CD4-positive, alpha-beta memory T cell (primary cell): ENCODE data around the gene LSM7. TPM values are rescaled to one million over a fixed set of nuclear protein-coding genes. Genes with fewer than 3 reads are reported as not detected.

Experiments
- CTCF ChIA-PET: fragments of 350-600 bp; sonication (Branson Sonifier 250); formaldehyde crosslinking; loops from one replicate; lab custom pipeline; 2021; ENCODE audit warnings: inconsistent platforms; ENCODE audit not compliant: partially characterized antibody; lab: Charles Lee
- POLR2A ChIA-PET: fragments of 350-600 bp; sonication (Branson Sonifier 250); formaldehyde crosslinking; loops from one replicate; lab custom pipeline; 2021; ENCODE audit not compliant: partially characterized antibody; lab: Charles Lee
- DNase-seq, 5 donors: peaks; one replicate each; pipeline versions ENCODE4 v3.0.0 to v3.0.0-alpha.2; 2020 to 2022; ENCODE audit warnings: mixed read lengths in 1 of 5
- H3K27ac ChIP-seq: one replicate; pipeline ENCODE4 v1.7.0; 2013; ENCODE audit warnings: low read depth, low read length
- H3K27me3 ChIP-seq: 2 replicates; pipeline ENCODE4 v1.7.0; 2013; ENCODE audit warnings: mild to moderate bottlenecking, low read length, moderate library complexity; ENCODE audit not compliant: insufficient read depth
- H3K36me3 ChIP-seq: 2 replicates; pipeline ENCODE4 v1.7.0; 2013; ENCODE audit warnings: mild to moderate bottlenecking, low read length, moderate library complexity; ENCODE audit not compliant: insufficient read depth
- H3K4me1 ChIP-seq: 2 replicates; pipeline ENCODE4 v1.7.0; 2013; ENCODE audit warnings: mild to moderate bottlenecking, low read length, moderate library complexity; ENCODE audit not compliant: insufficient read depth
- H3K4me3 ChIP-seq, 2 donors: one replicate each; pipeline ENCODE4 v1.7.0; 2013; ENCODE audit warnings: low read length in 2 of 2, mild to moderate bottlenecking in 1 of 2
- H3K9me3 ChIP-seq, 2 donors: one replicate each; pipeline ENCODE4 v1.7.0; 2013; ENCODE audit warnings: low read length in 2 of 2, control low read depth in 1 of 2; ENCODE audit not compliant: control insufficient read depth in 1 of 2
- H3K27ac Mint-ChIP-seq, 7 donors: one replicate each; pipeline ENCODE4 v1.8.0; 2020 to 2021; ENCODE audit warnings: mixed read lengths in 7 of 7, mild to moderate bottlenecking in 6 of 7, inconsistent platforms in 3 of 7, moderate library complexity in 3 of 7
- H3K27me3 Mint-ChIP-seq, 2 donors: one replicate each; pipeline ENCODE4 v1.8.0; 2020 to 2021; ENCODE audit warnings: mixed read lengths in 2 of 2
- H3K36me3 Mint-ChIP-seq, 2 donors: one replicate each; pipeline ENCODE4 v1.8.0; 2020 to 2021; ENCODE audit warnings: mixed read lengths in 2 of 2, inconsistent platforms in 1 of 2, mild to moderate bottlenecking in 1 of 2
- H3K4me1 Mint-ChIP-seq, 4 donors: one replicate each; pipeline ENCODE4 v1.8.0; 2020 to 2021; ENCODE audit warnings: mixed read lengths in 4 of 4, mild to moderate bottlenecking in 1 of 4
- H3K4me3 Mint-ChIP-seq, 8 donors: one replicate each; pipeline ENCODE4 v1.8.0; 2020 to 2021; ENCODE audit warnings: mixed read lengths in 8 of 8, mild to moderate bottlenecking in 7 of 8, moderate library complexity in 6 of 8, inconsistent platforms in 3 of 8
- H3K9me3 Mint-ChIP-seq, 8 donors: one replicate each; pipeline ENCODE4 v1.8.0; 2020 to 2021; ENCODE audit warnings: mixed read lengths in 8 of 8, mild to moderate bottlenecking in 5 of 8, inconsistent platforms in 3 of 8, moderate library complexity in 1 of 8
- intact Hi-C: fragments of 100-400 bp; cut with micrococcal nuclease; formaldehyde crosslinking; loops from one replicate; pipeline ENCODE4 v1.15.1; 2023
- polyA plus RNA-seq, 2 donors: library from polyadenylated mRNA; unstranded; fragments of 300-500 nt; fragmentation: Illumina TruSeq; gene quantifications; one replicate each; pipeline ENCODE4 v1.2.3, GENCODE V29; 2021
- total RNA-seq, 2 experiments: library from RNA; stranded (reverse); gene quantifications; one replicate each; pipeline ENCODE4 v1.2.3, GENCODE V29; 2021

Gene LSM7
- total RNA-seq, result 100 to 1,000 TPM; 107 to 108 TPM
- 100 to 1,000 TPM; 165 to 171 TPM for polyA plus RNA-seq

DNA sequence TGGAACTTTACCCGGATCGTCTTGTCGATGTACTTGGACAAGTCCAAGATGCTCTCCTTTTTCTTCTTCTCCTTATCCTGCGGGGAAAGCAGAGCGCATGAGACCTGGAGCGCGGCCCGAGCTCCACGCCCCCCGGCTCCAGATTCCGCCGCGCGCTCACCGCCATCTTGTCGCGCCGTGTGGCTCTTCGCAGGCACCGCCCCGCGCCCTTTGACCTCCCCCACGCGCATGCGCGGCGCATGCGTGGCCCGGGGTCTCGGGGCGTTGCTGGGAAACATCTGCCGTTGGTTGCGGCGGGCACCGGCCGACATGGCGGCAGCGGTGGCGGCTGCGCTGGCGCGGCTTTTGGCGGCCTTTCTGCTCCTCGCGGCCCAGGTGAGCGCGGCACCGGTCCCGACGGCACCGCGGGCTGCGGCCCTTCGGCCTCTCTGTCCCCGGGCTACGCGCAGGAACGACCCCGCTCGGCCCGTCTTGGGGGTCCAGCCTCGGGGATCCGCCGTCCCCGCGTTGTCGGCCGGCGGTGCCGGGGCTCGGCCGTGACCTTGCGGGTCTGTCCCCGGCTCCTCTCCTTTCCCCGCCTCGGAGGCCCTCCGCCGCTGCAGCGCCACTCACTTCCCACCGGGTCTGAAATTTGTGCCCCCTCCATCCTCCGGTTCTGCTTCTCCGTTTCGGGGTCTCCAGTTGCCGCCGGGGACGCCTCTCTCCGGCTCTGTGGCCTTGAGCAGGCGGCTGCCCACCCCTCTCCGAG lies at the start of gene LSM7, which contains the start of gene SPPL2B:
Gene LSM7, minus strand, starts transcription at position 186 of the 748 bp plus-strand sequence. Its CDS starts 20 bp downstream, at position 166.
Gene SPPL2B, plus strand, starts transcription at position 284 of the 748 bp plus-strand sequence. Its CDS starts 26 bp downstream, at position 310.
- no peaks in the 10 kb centered on the region for H3K9me3 ChIP-seq
- POLR2A ChIA-PET, result interaction anchor here (0.7 to 1.9 kb wide), 11 partner anchors 26 to 112 kb away, joined by 3 to 10 read pairs (median 4); partner anchors contain the start of gene TIMM13
- Mint-ChIP-seq H3K27ac (peak within 1 kb of the TSS; percentile 97 to 100 (median 99)), H3K9me3 (peaks cover 0 to 2% (median 0%) of the 10 kb centered on the region in 8 donors), H3K27me3 (no peaks in the 10 kb centered on the region), H3K4me1 (peaks cover 22 to 61% (median 47%) of the 10 kb centered on the region in 4 donors), H3K4me3 (peak within 1 kb of the TSS; percentile 99 to 100 (median 100)), H3K36me3 (peaks cover 10 to 27% of the 10 kb centered on the region in 2 donors)
- H3K4me3 ChIP-seq, result peak within 1 kb of the TSS; percentile 82 to 88
- H3K4me1 ChIP-seq, result peaks cover 49% of the 10 kb centered on the region
- intact Hi-C loops, result loop anchor here (1.0 to 5.0 kb wide), 4 partner anchors 36 to 99 kb away; partner anchors contain the start of genes PLEKHJ1, SF3A2 and TIMM13
- peaks cover 6% of the 10 kb centered on the region for H3K36me3 ChIP-seq
- DNase-seq, result peak; percentile 91 to 92 (median 91)
- no peaks in the 10 kb centered on the region for H3K27me3 ChIP-seq
- CTCF ChIA-PET, result interaction anchor here (1.0 kb wide), 1 partner anchor 12 kb away, joined by 3 read pairs; no protein-coding TSS in a partner anchor
- peak within 1 kb of the TSS; percentile 76 for H3K27ac ChIP-seq

DNA sequence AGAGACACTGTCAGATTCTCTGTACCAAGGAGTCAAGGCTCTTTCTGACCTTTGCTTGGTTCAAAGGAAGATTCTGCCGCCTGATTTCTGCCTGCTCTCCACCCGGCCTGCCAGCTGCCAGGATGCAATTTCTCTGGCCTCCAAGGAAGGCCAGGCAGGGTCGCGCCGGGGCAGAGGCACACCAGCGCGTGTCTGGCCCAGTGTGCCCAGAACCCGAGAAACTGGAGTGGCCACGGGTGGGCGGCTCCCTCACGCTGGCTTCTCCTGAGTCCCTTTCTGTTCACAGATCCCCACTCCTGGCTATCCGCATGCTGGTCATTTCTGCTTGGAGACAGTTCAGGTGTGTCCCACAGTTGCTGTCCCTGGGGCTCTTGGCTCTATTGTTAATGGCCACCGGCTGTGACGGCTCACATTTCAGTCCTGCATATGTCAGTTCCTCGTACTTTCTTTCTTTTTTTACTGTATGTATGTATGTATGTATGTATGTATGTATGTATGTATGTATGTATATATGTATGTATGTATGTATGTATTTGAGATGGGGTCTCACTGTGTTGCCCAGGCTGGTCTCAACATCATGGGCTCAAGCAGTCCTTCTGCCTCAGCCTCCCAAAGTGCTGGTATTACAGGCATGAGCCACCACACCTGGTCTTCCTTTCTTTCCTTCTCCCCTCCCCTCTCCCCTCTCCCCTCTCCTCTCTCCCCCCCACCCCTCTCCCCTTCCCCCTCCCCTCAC lies 48.6 kb upstream of the LSM7 start:
- DNase-seq, result peak in 1 of 5 donors; percentile 11
- POLR2A ChIA-PET, result no interaction called here
- peaks cover 0 to 17% (median 10%) of the 10 kb centered on the region in 8 donors for H3K9me3 Mint-ChIP-seq
- no peak overlapping the region for H3K27ac Mint-ChIP-seq
- Histone ChIP-seq H3K27me3 (no peaks in the 10 kb centered on the region), H3K27ac (no peak overlapping the region), H3K4me1 (no peaks in the 10 kb centered on the region), H3K9me3 (no peaks in the 10 kb centered on the region), H3K4me3 (no peak overlapping the region), H3K36me3 (no peaks in the 10 kb centered on the region)
- intact Hi-C loops, result no loop called here
- H3K27me3 Mint-ChIP-seq, result peaks cover 4 to 6% of the 10 kb centered on the region in 2 donors
- CTCF ChIA-PET, result no interaction called here
- H3K4me1 Mint-ChIP-seq, result no peaks in the 10 kb centered on the region
- H3K36me3 Mint-ChIP-seq, result peaks cover 0 to 9% of the 10 kb centered on the region in 2 donors
- H3K4me3 Mint-ChIP-seq, result no peak overlapping the region

DNA sequence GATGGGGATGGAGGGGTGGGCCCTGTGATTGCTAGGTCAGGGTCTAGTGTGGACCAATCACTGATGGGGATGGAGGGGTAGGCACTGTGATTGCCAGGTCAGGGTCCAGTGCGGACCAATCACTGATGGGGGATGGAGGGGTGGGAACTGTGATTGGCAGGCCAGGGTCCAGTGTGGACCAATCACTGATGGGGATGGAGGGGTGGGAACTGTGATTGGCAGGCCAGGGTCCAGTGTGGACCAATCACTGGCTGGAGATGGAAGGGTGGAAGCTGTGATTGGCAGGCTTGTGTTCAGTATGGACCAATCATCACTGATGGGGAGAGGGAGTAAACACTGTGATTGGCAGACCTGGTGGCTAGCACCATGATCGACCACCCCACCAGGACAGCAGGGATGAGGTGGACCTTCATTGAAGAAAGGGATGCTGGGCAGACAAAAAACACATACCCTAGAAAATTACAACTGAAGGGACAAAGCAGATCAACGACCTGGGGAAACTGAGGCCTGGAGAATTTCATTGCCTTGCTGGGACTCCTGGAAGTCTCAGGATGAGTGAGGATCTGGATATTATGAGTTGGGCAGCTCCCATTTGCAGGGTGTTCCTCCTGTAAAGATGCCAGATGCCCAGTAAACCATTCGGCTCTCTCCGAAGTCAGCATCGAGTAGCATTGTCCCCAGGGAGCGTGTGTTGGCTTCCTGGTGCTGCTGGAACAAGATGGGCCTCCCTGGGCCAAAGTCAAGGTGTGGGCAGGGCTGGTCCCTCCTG lies 47.2 kb upstream of the LSM7 start:
- Histone ChIP-seq H3K27ac (no peak overlapping the region), H3K4me1 (no peaks in the 10 kb centered on the region), H3K27me3 (no peaks in the 10 kb centered on the region), H3K4me3 (no peak overlapping the region), H3K9me3 (no peaks in the 10 kb centered on the region), H3K36me3 (no peaks in the 10 kb centered on the region)
- ChIA-PET CTCF (no interaction called here), POLR2A (no interaction called here)
- Mint-ChIP-seq H3K36me3 (peaks cover 0 to 3% of the 10 kb centered on the region in 2 donors), H3K27ac (no peak overlapping the region), H3K4me3 (no peak overlapping the region), H3K27me3 (peaks cover 4% of the 10 kb centered on the region in 2 donors), H3K9me3 (peaks cover 0 to 17% (median 9%) of the 10 kb centered on the region in 8 donors), H3K4me1 (no peaks in the 10 kb centered on the region)
- intact Hi-C loops, result no loop called here
- DNase-seq, result peak in 1 of 5 donors; percentile 1

DNA sequence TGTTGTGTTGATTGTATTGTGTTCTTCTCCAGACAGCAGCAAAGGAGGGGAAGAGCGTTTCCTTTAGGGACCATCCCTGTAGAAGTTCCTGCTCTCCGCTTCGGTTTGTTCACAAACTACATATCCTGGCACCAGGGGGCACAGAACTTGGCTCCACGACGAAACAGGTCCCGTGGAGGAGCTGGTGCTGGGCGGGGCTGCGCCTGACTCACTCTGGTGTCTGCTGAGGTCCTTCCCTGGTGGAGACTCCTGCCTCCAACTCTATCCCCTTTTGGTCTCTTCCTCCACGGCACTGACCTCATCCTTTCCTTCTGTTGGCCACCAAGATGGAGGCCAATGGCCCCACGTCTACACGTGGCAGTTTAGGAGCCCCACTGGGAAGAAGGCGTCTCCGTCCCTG lies 46.4 kb upstream of the LSM7 start:
- Mint-ChIP-seq H3K27me3 (peaks cover 4% of the 10 kb centered on the region in 2 donors), H3K36me3 (peaks cover 0 to 3% of the 10 kb centered on the region in 2 donors), H3K27ac (no peak overlapping the region), H3K9me3 (peaks cover 0 to 20% (median 10%) of the 10 kb centered on the region in 8 donors), H3K4me3 (no peak overlapping the region), H3K4me1 (peaks cover 0 to under 1% (median 0%) of the 10 kb centered on the region in 4 donors)
- H3K9me3 ChIP-seq, result no peaks in the 10 kb centered on the region
- no peak overlapping the region for H3K27ac ChIP-seq
- H3K4me3 ChIP-seq, result no peak overlapping the region
- no peaks in the 10 kb centered on the region for H3K27me3 ChIP-seq
- ChIA-PET POLR2A (no interaction called here), CTCF (no interaction called here)
- H3K36me3 ChIP-seq, result no peaks in the 10 kb centered on the region
- H3K4me1 ChIP-seq, result no peaks in the 10 kb centered on the region
- peak in 1 of 5 donors; percentile 14 for DNase-seq
- intact Hi-C loops, result no loop called here

DNA sequence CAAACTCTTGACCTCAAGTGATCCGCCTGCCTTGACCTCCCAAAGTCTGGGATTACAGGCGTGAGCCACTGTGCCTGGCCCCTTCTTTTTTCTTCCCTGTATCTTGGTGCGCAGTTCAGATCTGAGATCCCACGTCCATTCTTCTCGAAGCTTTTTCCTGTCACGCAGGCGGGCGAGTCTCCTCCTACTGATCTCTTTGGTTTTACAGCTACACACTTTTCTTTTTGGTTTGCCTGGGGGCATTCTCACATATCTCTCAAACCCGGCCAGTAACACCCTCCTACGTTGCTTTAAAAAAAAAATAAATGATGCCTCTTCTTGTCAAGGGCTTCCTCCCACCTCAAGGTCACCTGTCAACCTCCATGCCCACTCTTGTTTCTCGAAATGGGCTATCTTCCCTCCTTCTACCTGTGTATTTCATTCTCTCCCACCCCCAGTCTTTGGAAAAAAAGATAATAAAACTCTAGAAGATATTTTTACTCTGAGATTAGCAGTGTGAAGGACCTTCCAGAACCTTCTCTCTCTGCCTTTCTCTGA lies 43.8 kb upstream of the LSM7 start:
- Mint-ChIP-seq H3K4me3 (no peak overlapping the region), H3K4me1 (peaks cover 0 to 7% (median 0%) of the 10 kb centered on the region in 4 donors), H3K36me3 (peaks cover 0 to 5% of the 10 kb centered on the region in 2 donors), H3K27ac (no peak overlapping the region), H3K9me3 (peaks cover 0 to 17% (median 8%) of the 10 kb centered on the region in 8 donors), H3K27me3 (peaks cover 4% of the 10 kb centered on the region in 2 donors)
- Histone ChIP-seq H3K4me3 (no peak overlapping the region), H3K4me1 (no peaks in the 10 kb centered on the region), H3K27me3 (no peaks in the 10 kb centered on the region), H3K9me3 (no peaks in the 10 kb centered on the region), H3K27ac (no peak overlapping the region), H3K36me3 (no peaks in the 10 kb centered on the region)
- POLR2A ChIA-PET, result no interaction called here
- CTCF ChIA-PET, result no interaction called here
- peak in 1 of 5 donors; percentile 28 for DNase-seq
- intact Hi-C loops, result no loop called here

DNA sequence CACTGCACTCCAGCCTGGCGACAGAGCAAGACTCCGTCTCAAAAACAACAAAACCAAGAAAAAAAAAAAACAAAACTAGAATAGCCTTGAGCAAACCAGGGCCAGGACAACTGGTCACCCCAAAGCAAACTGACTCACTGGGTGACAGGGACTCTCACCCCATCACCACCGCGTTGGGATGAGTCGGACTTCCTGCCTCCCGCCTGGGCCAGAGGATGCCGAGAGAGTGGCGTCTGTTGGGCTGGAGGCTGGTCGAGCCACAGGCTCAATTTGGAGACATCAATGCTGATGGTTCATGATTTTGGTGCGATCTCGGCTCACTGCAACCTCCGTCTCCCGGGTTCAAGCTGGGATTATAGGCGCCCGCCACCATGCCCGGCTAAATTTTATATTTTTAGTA lies 43.3 kb upstream of the LSM7 start:
- H3K9me3 Mint-ChIP-seq, result peaks cover 0 to 17% (median 9%) of the 10 kb centered on the region in 8 donors
- Histone ChIP-seq H3K36me3 (no peaks in the 10 kb centered on the region), H3K4me3 (no peak overlapping the region), H3K4me1 (no peaks in the 10 kb centered on the region), H3K9me3 (no peaks in the 10 kb centered on the region), H3K27ac (no peak overlapping the region), H3K27me3 (no peaks in the 10 kb centered on the region)
- no peak for DNase-seq
- H3K36me3 Mint-ChIP-seq, result peaks cover 0 to 5% of the 10 kb centered on the region in 2 donors
- no peak overlapping the region for H3K4me3 Mint-ChIP-seq
- ChIA-PET POLR2A (no interaction called here), CTCF (no interaction called here)
- H3K27me3 Mint-ChIP-seq, result peaks cover 4% of the 10 kb centered on the region in 2 donors
- peaks cover 0 to 7% (median 0%) of the 10 kb centered on the region in 4 donors for H3K4me1 Mint-ChIP-seq
- intact Hi-C loops, result no loop called here
- no peak overlapping the region for H3K27ac Mint-ChIP-seq
